CD14-positive monocyte (primary cell): ENCODE results near the gene VAMP2. TPM values are rescaled to one million over a fixed set of nuclear protein-coding genes. Genes with fewer than 3 reads are reported as not detected.
A peak's percentile ranks its signal among the peaks of the same experiment; 100 is the strongest.
"Not testable (repeated sequence)": the region's sequence is repeated elsewhere in the genome, so short reads cannot be mapped to it uniquely, and the experiment has no call there.

Experiments used
- DNase-seq, 3 donors: peaks; one replicate each; pipeline ENCODE4 v3.0.0-alpha.2; 2011 to 2022
- H2AFZ ChIP-seq: 2 replicates; pipeline ENCODE4 v1.6.0; 2012; ENCODE audit warnings: mild to moderate bottlenecking, low read depth, low read length, inconsistent platforms; ENCODE audit not compliant: insufficient read depth, poor library complexity, severe bottlenecking
- H3K27ac ChIP-seq, 2 donors: 1 replicate in 1 of 2; 2 replicates in 1 of 2; pipeline ENCODE4 v1.5.1; 2012 to 2013; ENCODE audit warnings: low read length in 2 of 2, control low read depth in 1 of 2, inconsistent platforms in 1 of 2, low read depth in 1 of 2, mild to moderate bottlenecking in 1 of 2
- H3K27me3 ChIP-seq, 2 donors: one replicate each; pipeline versions ENCODE4 v1.6.0 to v1.6.1; 2011 to 2013; ENCODE audit warnings: low read length in 2 of 2; ENCODE audit not compliant: control insufficient read depth in 2 of 2, insufficient read depth in 2 of 2
- H3K36me3 ChIP-seq, 2 donors: replicated peaks in 1 of 2; 1 replicate in 1 of 2; 2 replicates in 1 of 2; pipeline versions ENCODE4 v1.5.1 to v1.6.1; 2012 to 2013; ENCODE audit warnings: low read length in 2 of 2, control low read depth in 1 of 2, inconsistent platforms in 1 of 2, mild to moderate bottlenecking in 1 of 2; ENCODE audit not compliant: insufficient read depth in 2 of 2, control insufficient read depth in 1 of 2
- H3K4me1 ChIP-seq, 2 donors: 1 replicate in 1 of 2; 2 replicates in 1 of 2; pipeline versions ENCODE4 v1.5.1 to v1.6.1; 2012 to 2013; ENCODE audit warnings: low read length in 2 of 2, control low read depth in 1 of 2, inconsistent platforms in 1 of 2, mild to moderate bottlenecking in 1 of 2, moderate library complexity in 1 of 2; ENCODE audit not compliant: insufficient read depth in 2 of 2, control insufficient read depth in 1 of 2
- H3K4me2 ChIP-seq: replicated peaks from 2 replicates; pipeline ENCODE3; 2012; ENCODE audit warnings: low read length, moderate library complexity, mild to moderate bottlenecking; ENCODE audit not compliant: poor library complexity, severe bottlenecking; ENCODE audit errors: extremely low read depth
- H3K4me3 ChIP-seq, 3 experiments: fragments of 200-600 bp in 1 of 3; sonication (generic) in 1 of 3; replicated peaks in 1 of 3; 1 replicate in 2 of 3; 2 replicates in 1 of 3; pipeline ENCODE4 v1.5.1; 2011 to 2013; ENCODE audit warnings: low read length in 3 of 3, mild to moderate bottlenecking in 3 of 3, control low read depth in 2 of 3, low read depth in 2 of 3, inconsistent platforms in 1 of 3, moderate library complexity in 1 of 3
- H3K79me2 ChIP-seq: 2 replicates; pipeline ENCODE4 v1.6.0; 2012; ENCODE audit warnings: mild to moderate bottlenecking, control low read depth, inconsistent platforms, low read length, moderate library complexity; ENCODE audit not compliant: insufficient read depth
- H3K9ac ChIP-seq: 2 replicates; pipeline ENCODE4 v1.6.0; 2017; ENCODE audit warnings: low read length, mild to moderate bottlenecking; ENCODE audit not compliant: insufficient read depth, poor library complexity, severe bottlenecking
- H3K9me3 ChIP-seq, 2 donors: replicated peaks in 1 of 2; 1 replicate in 1 of 2; 2 replicates in 1 of 2; pipeline versions ENCODE4 v1.5.1 to v1.6.1; 2012 to 2013; ENCODE audit warnings: low read length in 2 of 2, control low read depth in 1 of 2; ENCODE audit not compliant: control insufficient read depth in 1 of 2, insufficient read depth in 1 of 2
- H4K20me1 ChIP-seq: 2 replicates; pipeline ENCODE4 v1.6.0; 2012; ENCODE audit warnings: mild to moderate bottlenecking, low read length, control low read depth, moderate library complexity; ENCODE audit not compliant: insufficient read depth
- H3K27ac Mint-ChIP-seq, 7 donors: one replicate each; pipeline ENCODE4 v1.8.0; 2020; ENCODE audit warnings: mild to moderate bottlenecking in 7 of 7, mixed read lengths in 7 of 7, moderate library complexity in 6 of 7, inconsistent platforms in 2 of 7
- H3K27me3 Mint-ChIP-seq, 3 donors: one replicate each; pipeline ENCODE4 v1.8.0; 2021 to 2022; ENCODE audit warnings: low read depth in 3 of 3, mild to moderate bottlenecking in 3 of 3, mixed read lengths in 3 of 3, moderate library complexity in 3 of 3, inconsistent platforms in 1 of 3
- H3K36me3 Mint-ChIP-seq, 2 donors: one replicate each; pipeline ENCODE4 v1.8.0; 2020; ENCODE audit warnings: mixed read lengths in 2 of 2, inconsistent platforms in 1 of 2, mild to moderate bottlenecking in 1 of 2
- H3K4me1 Mint-ChIP-seq: one replicate; pipeline ENCODE4 v1.8.0; 2020; ENCODE audit warnings: mild to moderate bottlenecking, mixed read lengths
- H3K4me3 Mint-ChIP-seq, 2 donors: one replicate each; pipeline ENCODE4 v1.8.0; 2020; ENCODE audit warnings: mild to moderate bottlenecking in 2 of 2, mixed read lengths in 2 of 2, moderate library complexity in 1 of 2
- H3K9me3 Mint-ChIP-seq, 7 donors: one replicate each; pipeline ENCODE4 v1.8.0; 2020 to 2022; ENCODE audit warnings: mixed read lengths in 7 of 7, mild to moderate bottlenecking in 6 of 7, moderate library complexity in 6 of 7, inconsistent platforms in 2 of 7
- WGBS: methylation state at CpG from one replicate; pipeline ENCODE4 v1.1.5; 2013; ENCODE audit warnings: missing lambda C conversion rate; ENCODE audit not compliant: insufficient coverage; 5-methylcytosine and 5-hydroxymethylcytosine counted together
- intact Hi-C, 2 donors: fragments of 100-400 bp; cut with micrococcal nuclease; formaldehyde crosslinking; loops; one replicate each; pipeline versions ENCODE4 v1.15.0 to v1.15.1; 2023
- polyA plus RNA-seq, 3 donors: library from polyadenylated mRNA; depleted of rRNA in 1 of 3; unstranded in 2 of 3; stranded (reverse) in 1 of 3; fragments of 300-500 nt in 2 of 3; fragments of >200 nt in 1 of 3; fragmentation: Illumina TruSeq in 2 of 3; gene quantifications; 1 replicate in 2 of 3; 2 replicates in 1 of 3; pipeline ENCODE4 v1.2.3, GENCODE V29; 2012 to 2021
- TF ChIP-seq, protein P1 (sequence below): fragments of 200-600 bp; IDR thresholded peaks from one replicate; pipeline ENCODE4 v1.8.0; 2022; ENCODE audit warnings: antibody characterized with exemption, mild to moderate bottlenecking

VAMP2 gene
- polyA plus RNA-seq, 3 donors = 10.2 to 139 (median 14.5) TPM

- WGBS = under 1% methylated on average over 21 of the region's 23 CpGs
- intact Hi-C loops = loop anchor here in 1 of 2 donors (5.0 kb wide), 1 partner anchor 36 kb away; no protein-coding TSS in a partner anchor
- Mint-ChIP-seq H3K4me1 (peaks cover 41% of the 10 kb centered on the region), H3K4me3 (peak overlapping the region; percentile 41 to 86), H3K27ac (peak overlapping the region; percentile 98 to 100 (median 99)), H3K36me3 (no peaks in the 10 kb centered on the region), H3K27me3 (no peaks in the 10 kb centered on the region), H3K9me3 (no peaks in the 10 kb centered on the region)
- Histone ChIP-seq H3K79me2 (peaks cover 19% of the 10 kb centered on the region), H4K20me1 (no peaks in the 10 kb centered on the region), H3K36me3 (no peaks in the 10 kb centered on the region), H3K4me2 (peak overlapping the region; percentile 75), H3K9ac (peak overlapping the region; percentile 81), H3K4me1 (peaks cover 31 to 48% of the 10 kb centered on the region in 2 donors), H3K9me3 (no peaks in the 10 kb centered on the region), H3K4me3 (peak overlapping the region; percentile 18 to 70 (median 39)), H3K27ac (peak overlapping the region; percentile 65 to 98), H2AFZ (peak overlapping the region; percentile 58), H3K27me3 (no peaks in the 10 kb centered on the region)
- peak; percentile 92 to 95 (median 93) for DNase-seq
- TF ChIP-seq, protein P1, sequence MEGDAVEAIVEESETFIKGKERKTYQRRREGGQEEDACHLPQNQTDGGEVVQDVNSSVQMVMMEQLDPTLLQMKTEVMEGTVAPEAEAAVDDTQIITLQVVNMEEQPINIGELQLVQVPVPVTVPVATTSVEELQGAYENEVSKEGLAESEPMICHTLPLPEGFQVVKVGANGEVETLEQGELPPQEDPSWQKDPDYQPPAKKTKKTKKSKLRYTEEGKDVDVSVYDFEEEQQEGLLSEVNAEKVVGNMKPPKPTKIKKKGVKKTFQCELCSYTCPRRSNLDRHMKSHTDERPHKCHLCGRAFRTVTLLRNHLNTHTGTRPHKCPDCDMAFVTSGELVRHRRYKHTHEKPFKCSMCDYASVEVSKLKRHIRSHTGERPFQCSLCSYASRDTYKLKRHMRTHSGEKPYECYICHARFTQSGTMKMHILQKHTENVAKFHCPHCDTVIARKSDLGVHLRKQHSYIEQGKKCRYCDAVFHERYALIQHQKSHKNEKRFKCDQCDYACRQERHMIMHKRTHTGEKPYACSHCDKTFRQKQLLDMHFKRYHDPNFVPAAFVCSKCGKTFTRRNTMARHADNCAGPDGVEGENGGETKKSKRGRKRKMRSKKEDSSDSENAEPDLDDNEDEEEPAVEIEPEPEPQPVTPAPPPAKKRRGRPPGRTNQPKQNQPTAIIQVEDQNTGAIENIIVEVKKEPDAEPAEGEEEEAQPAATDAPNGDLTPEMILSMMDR = no peak
Observed at GRCh38 chr17:8173056-8173870, 10.5 kb upstream of the VAMP2 start.

- H3K27ac ChIP-seq, H3K27me3 ChIP-seq: not testable (repeated sequence)
Observed at GRCh38 chr17:8170186-8170585, 7.4 kb upstream of the VAMP2 start.

More at GRCh38 chr17:8170186-8170585, 7.4 kb upstream of the VAMP2 start:
- not testable (repeated sequence) for H3K9me3 ChIP-seq, H3K27me3 Mint-ChIP-seq, H3K36me3 Mint-ChIP-seq, H3K27ac Mint-ChIP-seq, H3K4me2 ChIP-seq, H3K9me3 Mint-ChIP-seq, H2AFZ ChIP-seq, H4K20me1 ChIP-seq, H3K36me3 ChIP-seq, DNase-seq, H3K9ac ChIP-seq, H3K4me3 Mint-ChIP-seq, H3K4me3 ChIP-seq
- H3K4me1 Mint-ChIP-seq = peaks cover 24% of the 10 kb centered on the region
- 100% methylated on average over 1 of the region's 19 CpGs for WGBS
- Histone ChIP-seq H3K79me2 (peaks cover 10% of the 10 kb centered on the region), H3K4me1 (peaks cover 15 to 30% of the 10 kb centered on the region in 2 donors)
- intact Hi-C loops = loop anchor here in 1 of 2 donors (5.0 kb wide), 1 partner anchor 33 kb away; no protein-coding TSS in a partner anchor
